Measurements from ENCODE around the gene RHEB. TPM values are rescaled to one million over a fixed set of nuclear protein-coding genes. Genes with fewer than 3 reads are reported as not detected.

The RHEB gene
- total RNA-seq, 4 donors from 2014 or later, result 37.1 to 82.6 (median 54.4) TPM

DNA sequence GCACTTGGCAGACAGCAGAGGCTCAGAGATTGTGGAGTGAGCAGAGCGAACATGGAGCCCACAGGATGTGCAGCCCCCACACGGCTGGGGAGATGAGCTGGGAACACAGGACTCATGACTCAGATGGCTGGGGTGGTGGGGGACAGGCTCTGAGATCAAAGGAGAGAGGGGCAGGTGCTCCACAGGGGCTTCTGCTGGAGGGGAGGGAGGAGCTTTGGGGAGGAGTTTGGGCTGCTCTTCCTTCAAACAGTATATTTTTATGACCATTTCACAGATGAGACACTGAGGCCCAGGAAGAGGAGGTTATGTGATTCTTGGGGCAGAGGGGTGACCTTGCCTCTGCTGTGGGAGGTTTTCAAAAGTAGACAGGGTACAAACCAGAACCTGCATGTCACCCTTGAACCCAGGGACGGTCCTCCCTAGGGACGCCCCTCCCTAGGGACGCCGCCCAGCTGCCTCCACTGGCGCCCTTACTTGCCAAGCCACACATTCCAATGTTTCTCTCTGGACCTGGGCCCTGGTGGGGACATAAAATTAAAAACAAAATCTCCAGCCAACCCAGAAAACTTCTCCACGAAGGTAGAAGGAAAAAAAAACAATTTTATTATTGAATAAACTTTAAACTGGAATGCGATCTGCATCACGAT, 78.8 kb downstream of the RHEB start:
- intact Hi-C loops (cut with DNase I), result no loop called here
- Histone ChIP-seq H3K27ac (peak overlapping the region in 3 of 4 donors; percentile 14 to 75 (median 25)), H3K36me3 (no peaks in the 10 kb centered on the region), H3K9me3 (no peaks in the 10 kb centered on the region), H3K4me3 (no peak overlapping the region), H3K4me1 (peaks cover 6 to 27% (median 15%) of the 10 kb centered on the region in 3 donors), H3K27me3 (peaks cover 0 to 47% (median 2%) of the 10 kb centered on the region in 4 donors)
- TF ChIP-seq POLR2A (IDR thresholded peaks at IDR 0.05), result no peak
- TF ChIP-seq, protein P1, sequence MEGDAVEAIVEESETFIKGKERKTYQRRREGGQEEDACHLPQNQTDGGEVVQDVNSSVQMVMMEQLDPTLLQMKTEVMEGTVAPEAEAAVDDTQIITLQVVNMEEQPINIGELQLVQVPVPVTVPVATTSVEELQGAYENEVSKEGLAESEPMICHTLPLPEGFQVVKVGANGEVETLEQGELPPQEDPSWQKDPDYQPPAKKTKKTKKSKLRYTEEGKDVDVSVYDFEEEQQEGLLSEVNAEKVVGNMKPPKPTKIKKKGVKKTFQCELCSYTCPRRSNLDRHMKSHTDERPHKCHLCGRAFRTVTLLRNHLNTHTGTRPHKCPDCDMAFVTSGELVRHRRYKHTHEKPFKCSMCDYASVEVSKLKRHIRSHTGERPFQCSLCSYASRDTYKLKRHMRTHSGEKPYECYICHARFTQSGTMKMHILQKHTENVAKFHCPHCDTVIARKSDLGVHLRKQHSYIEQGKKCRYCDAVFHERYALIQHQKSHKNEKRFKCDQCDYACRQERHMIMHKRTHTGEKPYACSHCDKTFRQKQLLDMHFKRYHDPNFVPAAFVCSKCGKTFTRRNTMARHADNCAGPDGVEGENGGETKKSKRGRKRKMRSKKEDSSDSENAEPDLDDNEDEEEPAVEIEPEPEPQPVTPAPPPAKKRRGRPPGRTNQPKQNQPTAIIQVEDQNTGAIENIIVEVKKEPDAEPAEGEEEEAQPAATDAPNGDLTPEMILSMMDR (IDR thresholded peaks at IDR 0.05), result no peak
- DNase-seq, result no peak
- 43 to 57% methylated on average over 4 to 10 of the region's 10 CpGs for WGBS, 2 donors

DNA sequence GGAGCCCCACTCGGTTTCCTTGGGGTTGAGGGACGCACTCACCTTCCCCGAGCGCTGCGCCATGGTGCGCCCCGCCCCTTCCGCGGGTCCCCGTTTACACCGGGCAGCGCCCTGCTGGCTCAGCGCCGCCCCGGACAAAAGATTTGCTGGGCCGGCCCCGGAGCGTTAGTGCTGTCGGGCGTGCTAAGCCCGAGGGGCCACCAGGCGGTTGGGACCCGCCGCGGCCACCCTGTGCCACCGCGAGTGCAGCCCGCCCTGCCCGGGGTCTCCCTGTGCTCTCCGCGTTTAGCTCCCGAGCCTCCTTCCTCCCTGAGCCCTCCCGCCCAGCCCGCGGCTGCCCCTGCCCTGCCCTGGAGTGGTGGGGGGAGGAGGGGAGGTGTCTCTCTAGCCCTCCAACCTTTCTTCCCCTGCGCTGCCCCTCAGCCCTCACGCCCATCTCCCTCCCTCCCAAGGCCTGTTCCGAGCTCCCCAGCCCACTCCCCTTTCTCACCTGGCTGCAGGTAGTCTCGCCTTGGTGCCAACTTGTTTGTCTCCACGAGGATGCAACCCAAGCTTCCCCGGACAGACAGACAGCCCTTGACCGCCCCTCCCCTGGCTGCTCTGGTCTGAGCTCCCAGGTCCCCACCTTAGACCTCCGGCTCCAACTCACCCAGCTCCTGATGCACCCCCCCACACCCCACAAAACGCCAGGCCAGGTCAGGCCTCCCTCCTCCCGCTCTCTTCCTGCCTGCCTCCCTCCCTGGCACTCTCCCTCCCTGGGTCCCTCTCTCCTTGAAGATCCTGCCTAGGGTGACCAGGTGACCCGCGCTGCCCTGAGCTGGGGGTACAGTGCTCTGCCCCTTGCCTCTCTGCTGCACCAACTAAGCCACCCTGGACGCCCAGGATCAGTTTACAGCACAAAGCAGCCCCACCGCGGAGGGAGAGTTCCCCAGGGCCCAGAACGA, 79.6 kb downstream of the RHEB start, which contains the start of gene CRYGN:
Gene CRYGN (minus strand): TSS at position 287 of the 944 bp plus-strand sequence. CDS start 224 bp downstream, at position 63.
- no peak for DNase-seq
- H3K4me3 ChIP-seq, result peak within 1 kb of the TSS in 3 of 4 donors; percentile 22 to 56 (median 35)
- H3K4me1 ChIP-seq, result peaks cover 6 to 27% (median 15%) of the 10 kb centered on the region in 3 donors
- WGBS, 2 donors, result 12 to 29% methylated on average over 12 to 16 of the region's 51 CpGs
- H3K27ac ChIP-seq, result peak within 1 kb of the TSS in 3 of 4 donors; percentile 14 to 75 (median 25)
- peaks cover 0 to 47% (median 2%) of the 10 kb centered on the region in 4 donors for H3K27me3 ChIP-seq
- H3K9me3 ChIP-seq, result no peaks in the 10 kb centered on the region
- intact Hi-C loops (cut with DNase I), result no loop called here
- no peaks in the 10 kb centered on the region for H3K36me3 ChIP-seq
- no peak for TF ChIP-seq POLR2A (IDR thresholded peaks at IDR 0.05)
- TF ChIP-seq, protein P1 (IDR thresholded peaks at IDR 0.05), result no peak

DNA sequence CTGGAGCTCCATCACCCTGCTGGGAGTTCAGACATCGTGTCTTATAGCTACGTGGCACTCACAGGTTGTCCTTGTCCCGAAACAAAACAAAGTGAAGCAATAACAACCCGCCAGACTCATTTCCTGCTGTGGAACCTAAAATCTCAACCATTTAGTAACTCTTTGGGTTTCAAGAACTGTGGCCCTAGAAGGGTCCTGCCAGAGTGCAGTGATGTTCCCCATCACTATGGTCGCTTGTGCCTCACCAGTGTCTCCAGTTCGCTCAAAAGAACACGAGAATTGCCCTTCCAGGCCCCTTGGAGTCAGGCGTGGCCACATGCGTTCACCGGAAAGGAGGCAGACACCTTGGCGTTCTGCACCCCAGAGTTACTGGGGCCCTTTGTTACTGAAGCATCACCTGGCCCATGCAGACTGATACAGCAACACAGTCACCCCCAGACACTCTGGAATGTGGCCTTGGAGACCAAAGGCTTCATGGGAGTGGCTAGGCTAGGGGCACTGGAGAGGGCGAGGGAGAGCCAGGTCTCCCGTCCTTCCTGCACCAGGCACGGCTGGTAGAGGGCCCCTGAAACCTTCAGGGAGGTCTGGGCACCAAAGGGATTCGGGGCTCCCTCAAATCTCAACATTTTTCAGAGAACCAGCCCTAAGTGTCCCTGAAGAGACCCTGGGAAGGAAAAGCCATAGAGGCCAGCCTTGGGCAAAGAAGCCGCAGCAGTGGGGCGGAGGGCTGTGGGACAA, 80.7 kb downstream of the RHEB start:
- WGBS, 2 donors, result 84 to 86% methylated on average over 7 to 12 of the region's 17 CpGs
- no peak for DNase-seq
- no peak overlapping the region for H3K27ac ChIP-seq

DNA sequence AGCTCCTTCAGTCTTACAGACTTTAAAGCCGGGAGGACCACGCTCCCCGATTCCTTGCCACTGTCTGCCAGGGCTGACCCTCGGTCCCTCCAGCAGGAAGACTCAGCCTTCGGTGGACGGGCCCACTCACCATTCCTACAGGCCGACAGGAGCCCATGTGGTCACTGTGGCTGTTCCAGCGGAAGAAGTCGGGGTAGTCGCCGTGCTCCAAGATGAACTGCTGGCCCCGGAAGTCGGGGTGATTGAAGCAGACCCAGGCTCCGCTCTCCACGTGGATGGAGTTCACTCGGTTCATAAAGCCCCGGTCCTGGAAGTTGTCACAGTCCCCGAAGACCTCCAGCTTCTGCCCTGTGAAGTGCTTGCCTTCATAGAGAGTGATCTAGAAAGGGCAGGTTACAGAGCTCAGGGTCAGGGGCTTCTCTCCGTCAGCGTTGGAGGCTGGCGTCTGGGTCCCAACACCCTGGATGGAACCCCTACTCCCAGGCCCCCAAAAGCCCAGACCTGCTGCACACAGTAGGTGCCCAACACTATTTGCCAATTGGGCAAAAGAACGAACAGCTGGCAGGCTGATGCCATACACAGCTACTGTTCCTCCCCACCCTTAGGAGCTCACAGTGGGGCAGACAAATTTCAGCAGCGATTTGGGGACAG, 81.7 kb downstream of the RHEB start:
- no peak for DNase-seq
- H3K4me3 ChIP-seq, result no peak overlapping the region
- TF ChIP-seq POLR2A (IDR thresholded peaks at IDR 0.05), result no peak
- TF ChIP-seq, protein P1 (IDR thresholded peaks at IDR 0.05), result no peak
- peak overlapping the region in 1 of 4 donors; percentile 84 for H3K27ac ChIP-seq
- no peaks in the 10 kb centered on the region for H3K9me3 ChIP-seq
- intact Hi-C loops (cut with DNase I), result no loop called here
- WGBS, 2 donors, result 92 to 97% methylated on average over 13 to 16 of the region's 23 CpGs
- no peaks in the 10 kb centered on the region for H3K36me3 ChIP-seq
- H3K4me1 ChIP-seq, result peaks cover 6 to 35% (median 17%) of the 10 kb centered on the region in 3 donors
- H3K27me3 ChIP-seq, result peaks cover 0 to 51% (median 2%) of the 10 kb centered on the region in 4 donors

More for the DNA sequence above, 80.7 kb downstream of the RHEB start:
- peaks cover 0 to 47% (median 2%) of the 10 kb centered on the region in 4 donors for H3K27me3 ChIP-seq
- TF ChIP-seq POLR2A (IDR thresholded peaks at IDR 0.05), result no peak
- TF ChIP-seq, protein P1 (IDR thresholded peaks at IDR 0.05), result no peak
- intact Hi-C loops (cut with DNase I), result no loop called here
- H3K9me3 ChIP-seq, result no peaks in the 10 kb centered on the region
- H3K4me1 ChIP-seq, result peaks cover 6 to 27% (median 15%) of the 10 kb centered on the region in 3 donors
- no peaks in the 10 kb centered on the region for H3K36me3 ChIP-seq
- no peak overlapping the region for H3K4me3 ChIP-seq

All from esophagus squamous epithelium (tissue), 5 donors.